Gastrocnemius medialis (tissue), 4 donors: ENCODE measurements around the gene HOXA5. TPM values are rescaled to one million over a fixed set of nuclear protein-coding genes. Genes with fewer than 3 reads are reported as not detected.

Experiments used
- ATAC-seq, 2 donors: fragments of 150-250 bp; one replicate each; pipeline ENCODE4 v1.9.1; 2016
- DNase-seq, 2 donors: peaks; one replicate each; pipeline ENCODE4 v3.0.0-alpha.2; 2019
- H3K27ac ChIP-seq, 4 donors: fragments of 200-600 bp; sonication (generic); 1 replicate in 1 of 4; 2 replicates in 3 of 4; pipeline ENCODE4 v1.5.1; 2016 to 2018; ENCODE audit warnings: mild to moderate bottlenecking in 2 of 4, moderate library complexity in 1 of 4
- H3K27me3 ChIP-seq, 3 donors: fragments of 200-600 bp; sonication (generic) in 2 of 3; 1 replicate in 1 of 3; 2 replicates in 2 of 3; pipeline versions ENCODE4 v1.5.1 to v1.6.0; 2016 to 2019; ENCODE audit warnings: mild to moderate bottlenecking in 1 of 3, moderate library complexity in 1 of 3
- H3K36me3 ChIP-seq, 2 donors: fragments of 200-600 bp; sonication (generic) in 1 of 2; one replicate each; pipeline ENCODE4 v1.5.1; 2017 to 2018
- H3K4me1 ChIP-seq, 2 donors: fragments of 200-600 bp; sonication (generic) in 1 of 2; one replicate each; pipeline ENCODE4 v1.5.1; 2016 to 2017; ENCODE audit warnings: mild to moderate bottlenecking in 2 of 2
- H3K4me3 ChIP-seq, 4 donors: fragments of 200-600 bp; sonication (generic) in 3 of 4; 1 replicate in 1 of 4; 2 replicates in 3 of 4; pipeline ENCODE4 v1.5.1; 2016 to 2019; ENCODE audit warnings: mild to moderate bottlenecking in 2 of 4
- H3K9me3 ChIP-seq, 3 donors: fragments of 200-600 bp; sonication (generic) in 2 of 3; 1 replicate in 1 of 3; 2 replicates in 2 of 3; pipeline ENCODE4 v1.5.1; 2016 to 2019
- POLR2A ChIP-seq, 2 donors: fragments of 450-650 bp; IDR thresholded peaks; one replicate each; pipeline ENCODE4 v1.6.1; 2017; ENCODE audit warnings: antibody characterized with exemption in 2 of 2, mild to moderate bottlenecking in 2 of 2, moderate library complexity in 2 of 2
- in situ Hi-C, 4 donors: fragments of 200-750 bp; cut with MboI; loops; one replicate each; pipeline versions ENCODE4 v1.15.0 to v1.8.0; 2017; ENCODE audit warnings: low sequenced_read_pairs in 4 of 4
- intact Hi-C: fragments of 100-400 bp; cut with DNase I; formaldehyde crosslinking; loops from one replicate; pipeline ENCODE4 v1.15.1; 2023; ENCODE audit warnings: low total_unique reads
- total RNA-seq, 4 donors: library from RNA; depleted of rRNA; stranded (reverse); fragments of >200 nt; gene quantifications; one replicate each; pipeline versions ENCODE4 v1.1.0 to v1.2.3, GENCODE V29; 2016
- TF ChIP-seq, protein P1 (sequence below), 5 experiments: fragments of 450-650 bp in 3 of 5; fragments of 200-600 bp in 2 of 5; sonication (generic) in 2 of 5; IDR thresholded peaks in 4 of 5; conservative IDR thresholded peaks in 1 of 5; 1 replicate in 4 of 5; 2 replicates in 1 of 5; pipeline ENCODE4 v1.5.1; 2016 to 2019; ENCODE audit warnings: antibody characterized with exemption in 5 of 5, mild to moderate bottlenecking in 3 of 5, moderate library complexity in 3 of 5

The HOXA5 gene
- total RNA-seq, 4 donors from 2014 or later = 2.7 to 7.1 (median 7.0) TPM

- ATAC-seq = no peak
- no peak for DNase-seq
- Histone ChIP-seq H3K4me3 (no peak overlapping the region), H3K27me3 (no peaks in the 10 kb centered on the region), H3K36me3 (no peaks in the 10 kb centered on the region), H3K4me1 (peaks cover 36 to 53% of the 10 kb centered on the region in 2 donors), H3K9me3 (no peaks in the 10 kb centered on the region), H3K27ac (peak overlapping the region; percentile 16 to 58 (median 45))
- intact Hi-C loops = loop anchor here (5.0 kb wide), 1 partner anchor 94 kb away; no protein-coding TSS in a partner anchor
- TF ChIP-seq, protein P1, sequence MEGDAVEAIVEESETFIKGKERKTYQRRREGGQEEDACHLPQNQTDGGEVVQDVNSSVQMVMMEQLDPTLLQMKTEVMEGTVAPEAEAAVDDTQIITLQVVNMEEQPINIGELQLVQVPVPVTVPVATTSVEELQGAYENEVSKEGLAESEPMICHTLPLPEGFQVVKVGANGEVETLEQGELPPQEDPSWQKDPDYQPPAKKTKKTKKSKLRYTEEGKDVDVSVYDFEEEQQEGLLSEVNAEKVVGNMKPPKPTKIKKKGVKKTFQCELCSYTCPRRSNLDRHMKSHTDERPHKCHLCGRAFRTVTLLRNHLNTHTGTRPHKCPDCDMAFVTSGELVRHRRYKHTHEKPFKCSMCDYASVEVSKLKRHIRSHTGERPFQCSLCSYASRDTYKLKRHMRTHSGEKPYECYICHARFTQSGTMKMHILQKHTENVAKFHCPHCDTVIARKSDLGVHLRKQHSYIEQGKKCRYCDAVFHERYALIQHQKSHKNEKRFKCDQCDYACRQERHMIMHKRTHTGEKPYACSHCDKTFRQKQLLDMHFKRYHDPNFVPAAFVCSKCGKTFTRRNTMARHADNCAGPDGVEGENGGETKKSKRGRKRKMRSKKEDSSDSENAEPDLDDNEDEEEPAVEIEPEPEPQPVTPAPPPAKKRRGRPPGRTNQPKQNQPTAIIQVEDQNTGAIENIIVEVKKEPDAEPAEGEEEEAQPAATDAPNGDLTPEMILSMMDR (IDR thresholded peaks at IDR 0.05 in 4 of 5, conservative IDR thresholded peaks at IDR 0.05 in 1 of 5) = no peak
- TF ChIP-seq POLR2A (IDR thresholded peaks at IDR 0.05) = no peak
- in situ Hi-C loops = no loop called here
These were observed 17.5 kb downstream of the HOXA5 start for GRCh38 chr7:27125986-27126394.

DNA sequence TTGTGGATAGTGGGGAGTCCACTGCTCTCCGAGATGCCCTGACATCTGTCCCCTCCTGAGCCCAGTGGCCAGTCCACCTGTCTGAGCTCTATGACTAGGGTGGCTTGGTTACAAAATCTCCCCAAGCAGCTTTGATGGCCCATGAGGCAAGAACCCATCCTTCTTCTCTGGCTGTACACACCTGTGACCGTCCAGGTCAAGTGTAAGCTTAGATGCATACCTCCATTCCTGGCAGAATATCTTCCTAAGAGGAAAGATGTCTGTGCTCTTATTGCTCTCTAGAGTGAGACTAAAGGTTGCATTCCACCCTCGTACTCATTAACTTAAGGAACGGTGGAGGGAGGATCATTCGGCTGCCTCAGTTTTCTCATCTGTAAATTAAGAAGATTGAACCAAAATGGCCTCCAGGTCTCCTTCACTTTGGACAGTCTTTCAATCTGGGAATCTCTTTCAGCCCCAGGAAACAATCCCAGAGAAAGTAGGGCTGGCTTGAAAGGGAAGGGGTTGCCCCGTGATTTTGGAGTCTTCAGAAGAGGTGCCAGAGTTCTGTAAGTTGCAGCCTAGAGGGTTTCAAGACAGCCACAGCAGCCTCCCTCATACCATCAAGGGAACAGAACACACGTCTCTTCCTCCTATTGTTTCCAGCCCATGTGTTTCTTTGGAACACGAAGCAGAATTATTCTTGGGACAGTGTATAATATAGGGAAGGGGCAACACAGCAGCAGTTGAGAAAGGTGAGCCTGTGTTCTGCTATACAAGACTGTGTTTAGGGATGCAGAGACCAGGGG, 18.4 kb downstream of the HOXA5 start:
- peak overlapping the region; percentile 16 to 58 (median 45) for H3K27ac ChIP-seq
- no peak overlapping the region for H3K4me3 ChIP-seq
- no peak for DNase-seq
- intact Hi-C loops (loop anchor here (5.0 kb wide), 1 partner anchor 93 kb away; no protein-coding TSS in a partner anchor), in situ Hi-C loops (no loop called here)
- H3K9me3 ChIP-seq = no peaks in the 10 kb centered on the region
- H3K4me1 ChIP-seq = peaks cover 42 to 62% of the 10 kb centered on the region in 2 donors
- no peaks in the 10 kb centered on the region for H3K36me3 ChIP-seq
- ATAC-seq = no peak
- no peaks in the 10 kb centered on the region for H3K27me3 ChIP-seq
- TF ChIP-seq POLR2A (IDR thresholded peaks at IDR 0.05) = peak in 1 of 2 donors; percentile 41
- TF ChIP-seq, protein P1 (IDR thresholded peaks at IDR 0.05 in 4 of 5, conservative IDR thresholded peaks at IDR 0.05 in 1 of 5) = no peak

- no peak for DNase-seq
- ATAC-seq = no peak
- Histone ChIP-seq H3K4me3 (no peak overlapping the region), H3K4me1 (peaks cover 38 to 63% of the 10 kb centered on the region in 2 donors), H3K27me3 (no peaks in the 10 kb centered on the region), H3K9me3 (no peaks in the 10 kb centered on the region), H3K36me3 (no peaks in the 10 kb centered on the region), H3K27ac (peak overlapping the region in 2 of 4 donors; percentile 42 to 48)
- TF ChIP-seq, protein P1 (IDR thresholded peaks at IDR 0.05 in 4 of 5, conservative IDR thresholded peaks at IDR 0.05 in 1 of 5) = no peak
- TF ChIP-seq POLR2A (IDR thresholded peaks at IDR 0.05) = no peak
- intact Hi-C loops = no loop called here
- in situ Hi-C loops = no loop called here
These were observed 19.2 kb downstream of the HOXA5 start for GRCh38 chr7:27124096-27124901.

DNA sequence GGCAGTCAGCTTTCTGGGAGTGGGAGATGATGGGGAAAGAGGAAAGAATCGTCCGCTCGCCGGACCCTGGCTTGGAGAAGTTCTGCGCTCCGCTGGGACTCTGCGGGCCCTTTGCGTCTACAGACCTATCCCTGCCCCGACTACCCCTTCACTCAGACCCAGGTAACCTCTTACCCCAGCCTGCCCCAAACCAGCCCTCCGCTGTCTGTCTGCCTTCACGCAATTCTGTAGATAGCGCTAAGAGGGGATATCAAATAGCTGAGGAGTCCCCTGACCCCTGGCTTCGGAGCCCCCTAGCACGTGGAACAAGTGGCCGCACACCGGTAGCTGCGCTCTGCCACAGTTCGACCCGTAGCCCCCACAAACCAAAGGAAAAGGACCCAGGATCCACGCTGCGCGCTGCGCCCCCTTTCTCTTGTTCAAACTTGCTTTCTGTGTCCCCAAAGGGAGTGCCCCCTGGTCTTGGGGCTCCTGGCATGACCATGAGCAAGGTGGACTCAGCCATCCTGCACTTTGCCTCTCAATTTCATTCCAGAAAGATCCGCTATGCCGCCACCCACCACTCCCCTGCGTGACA, 19.9 kb downstream of the HOXA5 start:
- Histone ChIP-seq H3K27me3 (no peaks in the 10 kb centered on the region), H3K9me3 (no peaks in the 10 kb centered on the region), H3K4me3 (no peak overlapping the region), H3K27ac (no peak overlapping the region), H3K4me1 (peaks cover 30 to 56% of the 10 kb centered on the region in 2 donors), H3K36me3 (no peaks in the 10 kb centered on the region)
- intact Hi-C loops = no loop called here
- no peak for ATAC-seq
- DNase-seq = no peak
- in situ Hi-C loops = no loop called here
- TF ChIP-seq, protein P1 (IDR thresholded peaks at IDR 0.05 in 4 of 5, conservative IDR thresholded peaks at IDR 0.05 in 1 of 5) = no peak
- no peak for TF ChIP-seq POLR2A (IDR thresholded peaks at IDR 0.05)
